GM18498 (cell line): Measurements from ENCODE around the gene GLOD5.
A peak's percentile ranks its signal among the peaks of the same experiment; 100 is the strongest.
"Not testable (repeated sequence)": the region's sequence is repeated elsewhere in the genome, so short reads cannot be mapped to it uniquely, and the experiment has no call there.

Source experiments
- ATAC-seq: cut with Tn5 transposase; IDR thresholded peaks from one replicate; pipeline ENCODE4 v1.9.1; 2021; ENCODE audit warnings: mild to moderate bottlenecking, moderate library complexity; ENCODE audit not compliant: unreplicated experiment

GLOD5 gene

DNA sequence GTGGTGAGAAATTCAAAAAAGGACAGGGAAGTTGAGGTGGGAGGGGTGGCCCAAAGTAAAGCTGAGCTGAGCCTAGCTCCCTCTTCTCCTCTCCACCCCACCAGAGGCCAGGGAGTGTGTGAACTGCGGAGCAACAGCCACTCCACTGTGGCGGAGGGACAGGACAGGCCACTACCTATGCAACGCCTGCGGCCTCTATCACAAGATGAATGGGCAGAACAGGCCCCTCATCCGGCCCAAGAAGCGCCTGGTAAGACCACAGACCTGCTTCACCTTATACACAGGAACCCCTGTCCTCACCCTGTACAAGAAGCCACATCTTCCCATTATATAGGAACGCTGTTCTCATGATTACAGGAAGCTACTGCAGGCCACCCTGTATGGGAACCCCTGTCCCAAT, 30.7 kb downstream of the GLOD5 start:
- no peak for ATAC-seq

GRCh38 chrX:48793935-48794334, 32.4 kb downstream of the GLOD5 start:
- ATAC-seq, result no peak

DNA sequence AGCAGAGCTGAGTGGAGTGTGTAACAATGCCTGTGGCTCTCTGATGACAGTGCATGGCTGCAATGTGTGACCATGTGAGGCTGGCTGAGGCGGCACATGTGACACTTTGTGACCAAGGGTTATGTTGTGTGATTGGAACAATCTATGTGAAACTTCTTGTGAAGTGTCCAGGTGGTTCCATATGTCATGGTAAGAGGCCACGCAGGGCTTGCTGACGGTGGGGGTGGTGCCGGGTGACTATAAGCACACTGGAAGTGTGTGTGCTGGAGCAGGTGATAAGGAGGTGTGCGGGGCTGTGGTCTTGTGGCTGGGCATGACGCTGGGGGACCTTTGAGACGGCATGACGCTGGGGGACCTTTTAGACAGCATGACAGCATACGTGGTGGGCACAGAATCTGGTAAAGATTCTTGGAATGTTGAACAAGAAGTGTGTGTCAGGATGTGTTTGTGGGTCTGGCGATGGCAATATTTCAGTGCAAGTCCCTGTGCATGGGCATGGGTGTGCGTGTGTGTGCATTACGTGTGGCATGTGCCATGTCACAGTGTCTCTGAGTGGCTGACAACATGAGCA, 32.9 kb downstream of the GLOD5 start:
- ATAC-seq, result no peak

DNA sequence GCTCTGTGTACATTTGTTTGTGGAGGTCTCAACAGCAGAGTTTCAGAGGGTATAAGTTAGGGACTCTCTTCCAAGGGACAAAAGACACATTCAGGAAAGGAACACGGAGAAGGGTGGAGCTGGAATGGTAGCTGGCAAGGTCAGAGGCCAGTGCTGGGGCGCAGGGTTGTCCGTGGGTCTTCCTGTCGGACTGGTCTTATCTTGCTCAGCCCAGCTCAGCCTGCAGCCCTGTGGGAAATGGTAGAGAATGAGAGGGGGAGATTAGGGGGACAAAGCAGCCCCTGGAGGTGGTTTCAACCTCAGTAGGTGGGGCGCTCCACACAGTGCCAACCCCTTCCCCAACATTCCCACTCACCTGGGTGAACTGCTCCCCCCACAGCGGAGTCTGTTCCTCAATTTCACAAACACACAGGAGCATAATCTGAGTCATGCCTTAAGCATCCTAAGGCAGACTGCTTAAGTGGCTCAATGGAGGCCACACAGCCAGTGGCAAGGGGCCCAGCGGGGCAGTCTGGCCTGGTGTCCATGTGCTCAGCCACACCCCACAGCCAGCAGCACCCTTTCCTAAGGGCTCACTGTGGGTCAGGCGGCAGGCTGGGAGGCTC, 33.5 kb downstream of the GLOD5 start:
- ATAC-seq, result no peak

- no peak for ATAC-seq
Observed at GRCh38 chrX:48798318-48798717, 36.8 kb downstream of the GLOD5 start.

DNA sequence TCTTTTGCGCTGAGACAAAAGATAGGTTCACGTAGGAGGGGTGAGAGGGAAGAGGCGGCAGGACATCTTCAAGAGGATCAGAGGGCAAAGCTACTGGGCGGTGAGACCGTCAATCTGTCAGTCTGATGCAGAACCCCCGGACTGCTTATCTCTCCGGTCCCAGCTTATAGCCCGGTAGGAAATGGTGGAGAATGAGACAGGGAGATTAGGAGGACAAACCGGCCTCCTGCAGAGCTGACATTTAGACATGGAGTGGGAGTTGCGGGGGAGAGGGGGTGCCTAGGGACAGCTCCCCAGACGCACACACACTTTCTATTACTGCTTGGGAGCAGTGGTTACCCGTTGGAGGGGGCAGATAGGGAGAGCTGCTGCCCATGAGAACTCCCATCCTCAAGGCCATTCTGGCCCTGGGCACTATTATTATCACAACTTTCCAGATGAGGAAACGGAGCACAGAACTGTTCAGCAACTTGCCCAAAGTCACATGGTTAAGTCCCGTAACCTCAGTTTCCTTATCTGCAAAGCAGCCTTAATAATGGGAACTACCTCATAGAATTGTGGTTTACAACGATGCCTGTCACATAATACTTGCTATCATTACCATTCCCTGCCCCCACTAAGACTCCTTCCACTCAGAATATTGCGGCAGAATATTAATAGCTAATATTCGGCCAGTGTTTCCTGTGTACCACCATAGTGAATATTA, 39.2 kb downstream of the GLOD5 start:
- no peak for ATAC-seq

DNA sequence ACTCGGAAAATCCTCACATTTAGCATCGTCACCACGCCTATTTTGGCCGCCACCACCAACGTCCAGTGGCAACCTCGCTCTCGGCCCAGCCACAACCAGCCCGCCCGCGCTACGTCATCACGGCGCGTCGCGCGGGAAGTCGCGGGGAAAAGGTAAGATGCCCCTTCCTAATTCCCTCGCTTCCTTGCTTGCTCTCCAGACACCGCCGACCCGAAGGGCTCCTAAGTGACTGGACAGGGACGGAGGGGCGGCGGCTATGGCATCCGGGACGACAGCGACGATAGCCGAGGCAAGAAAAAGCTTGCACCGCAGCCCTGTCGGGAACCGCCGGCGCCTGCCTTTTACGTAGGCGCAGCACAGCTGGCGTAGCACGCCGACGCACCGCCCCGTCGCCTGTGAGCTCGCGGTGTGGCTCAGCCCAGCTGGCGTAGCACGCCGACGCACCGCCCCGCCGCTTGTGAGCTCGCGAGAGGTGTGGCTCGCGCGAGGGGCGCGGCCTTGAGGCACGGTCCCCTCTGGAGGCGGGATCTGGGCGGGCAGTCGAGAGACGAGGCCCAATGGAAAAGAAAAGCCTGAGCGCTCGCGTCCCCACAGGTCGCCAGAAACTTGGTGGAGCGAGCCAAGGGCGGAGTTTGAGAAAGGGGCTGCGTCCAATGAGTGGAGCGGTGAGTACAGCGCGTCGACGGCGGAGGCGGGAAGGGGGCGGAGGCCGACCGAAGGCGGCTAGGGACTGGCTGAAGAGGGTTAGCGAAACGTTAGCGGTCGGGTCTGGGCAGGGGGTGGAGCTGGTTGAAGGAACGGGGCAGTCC, 39.9 kb downstream of the GLOD5 start, which contains the start of gene HDAC6:
Gene HDAC6 (plus strand): TSS at position 788 of the 809 bp plus-strand sequence. CDS start 626 bp downstream, outside the sequence.
- ATAC-seq, result peak; percentile 87

GRCh38 chrX:48802089-48802904, 40.8 kb downstream of the GLOD5 start:
- ATAC-seq, result peak; percentile 47

GRCh38 chrX:48802905-48803200, 41.3 kb downstream of the GLOD5 start:
- no peak for ATAC-seq

GRCh38 chrX:48806081-48806480, 44.5 kb downstream of the GLOD5 start:
- ATAC-seq, result no peak

DNA sequence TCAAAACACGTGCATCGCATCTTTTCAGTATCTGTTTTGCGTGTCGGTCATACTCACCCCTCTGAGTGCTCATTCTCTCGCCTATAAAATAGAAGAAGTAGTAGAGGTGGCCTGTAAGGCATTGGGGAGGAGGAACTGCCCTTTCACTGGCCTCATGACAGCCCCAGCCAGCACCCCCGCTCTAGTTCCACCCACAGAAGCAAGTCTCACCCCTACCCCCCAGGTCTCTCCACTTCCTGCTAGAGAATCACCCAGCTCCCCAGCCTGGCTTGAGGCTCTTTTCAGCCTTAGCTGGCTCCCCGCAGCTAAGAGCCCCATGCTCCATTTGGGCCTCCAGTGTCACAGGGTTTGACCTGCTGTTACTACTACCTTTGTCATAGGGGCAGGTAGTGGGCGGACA, 52.1 kb downstream of the GLOD5 start:
- ATAC-seq, result no peak

GRCh38 chrX:48814722-48815121, 53.2 kb downstream of the GLOD5 start:
- no peak for ATAC-seq

GRCh38 chrX:48815266-48815665, 53.7 kb downstream of the GLOD5 start:
- no peak for ATAC-seq

GRCh38 chrX:48816014-48816810, 54.7 kb downstream of the GLOD5 start:
- ATAC-seq, result no peak

DNA sequence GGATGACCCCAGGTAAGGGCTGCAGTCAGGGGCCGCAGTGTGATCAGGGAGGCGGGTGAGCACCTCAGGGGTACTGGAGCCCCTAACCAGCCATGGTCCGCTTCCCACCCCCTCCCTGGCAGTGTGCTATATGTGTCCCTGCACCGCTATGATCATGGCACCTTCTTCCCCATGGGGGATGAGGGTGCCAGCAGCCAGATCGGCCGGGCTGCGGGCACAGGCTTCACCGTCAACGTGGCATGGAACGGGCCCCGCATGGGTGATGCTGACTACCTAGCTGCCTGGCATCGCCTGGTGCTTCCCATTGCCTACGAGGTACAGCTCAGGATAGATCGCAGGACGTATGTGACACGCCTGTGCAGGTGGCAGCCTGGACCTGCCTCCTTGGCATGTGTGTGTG, 56.6 kb downstream of the GLOD5 start:
- no peak for ATAC-seq

- no peak for ATAC-seq
Observed at GRCh38 chrX:48818866-48819265, 57.3 kb downstream of the GLOD5 start.

- not testable (repeated sequence) for ATAC-seq
Observed at GRCh38 chrX:48819394-48819793, 57.8 kb downstream of the GLOD5 start.

- no peak for ATAC-seq
Observed at GRCh38 chrX:48823053-48823452, 61.5 kb downstream of the GLOD5 start.
